Right lobe of liver (tissue), 6 donors: ENCODE results near the gene IZUMO1. TPM values are rescaled to one million over a fixed set of nuclear protein-coding genes. Genes with fewer than 3 reads are reported as not detected.

Source experiments
- ATAC-seq, 4 donors: fragments of 200-7000 bp; cut with Tn5 transposase; one replicate each; pipeline ENCODE4 v1.9.1; 2020; ENCODE audit warnings: mild to moderate bottlenecking in 4 of 4, moderate library complexity in 4 of 4
- DNase-seq, 3 donors: peaks; one replicate each; pipeline ENCODE4 v3.0.0-alpha.2; 2020
- H3K27ac ChIP-seq, 3 donors: fragments of 200-600 bp; one replicate each; pipeline ENCODE4 v1.8.0; 2022
- H3K27me3 ChIP-seq, 2 donors: fragments of 200-600 bp; one replicate each; pipeline ENCODE4 v1.8.0; 2022
- H3K36me3 ChIP-seq, 4 donors: fragments of 200-600 bp; sonication (generic) in 1 of 4; one replicate each; pipeline versions ENCODE4 v1.5.1 to v1.8.0; 2017 to 2022; ENCODE audit warnings: control low read depth in 1 of 4
- H3K4me1 ChIP-seq, 4 donors: fragments of 200-600 bp; sonication (generic) in 1 of 4; one replicate each; pipeline versions ENCODE4 v1.5.1 to v1.8.0; 2017 to 2022; ENCODE audit warnings: control low read depth in 1 of 4
- H3K4me3 ChIP-seq, 3 donors: fragments of 200-600 bp; one replicate each; pipeline ENCODE4 v1.8.0; 2022
- H3K9me3 ChIP-seq, 4 donors: fragments of 200-600 bp; sonication (generic) in 1 of 4; one replicate each; pipeline versions ENCODE4 v1.5.1 to v1.8.0; 2017 to 2022; ENCODE audit warnings: control low read depth in 1 of 4
- POLR2A ChIP-seq: fragments of 450-650 bp; IDR thresholded peaks from one replicate; pipeline ENCODE4 v1.6.1; 2017; ENCODE audit warnings: antibody characterized with exemption, mild to moderate bottlenecking
- WGBS: methylation state at CpG from one replicate; pipeline ENCODE4 v1.1.6; 2018; ENCODE audit warnings: low coverage, low lambda C conversion rate; ENCODE audit not compliant: insufficient coverage; ENCODE audit errors: missing lambda C conversion rate; 5-methylcytosine and 5-hydroxymethylcytosine counted together
- intact Hi-C, 2 donors: fragments of 100-400 bp; cut with DNase I; formaldehyde crosslinking; loops; one replicate each; pipeline versions ENCODE4 v1.11.2 to v1.14.1; 2022
- total RNA-seq, 6 experiments: library from RNA; depleted of rRNA in 2 of 6; stranded (reverse); fragments of >200 nt in 2 of 6; fragmentation: NEBNext Ultra II Directional in 3 of 6; extraction: Animal tissue kit (Norgen Biotek cat#: 25700) in 3 of 6; gene quantifications; one replicate each; pipeline versions ENCODE4 v1.1.0 to v1.2.4, GENCODE V29; 2016 to 2023
- TF ChIP-seq, protein P1 (sequence below), 4 donors: fragments of 200-600 bp in 3 of 4; fragments of 450-650 bp in 1 of 4; IDR thresholded peaks; one replicate each; pipeline versions ENCODE4 v1.5.1 to v1.8.0; 2016 to 2022; ENCODE audit warnings: antibody characterized with exemption in 4 of 4, mild to moderate bottlenecking in 2 of 4
- donor health status: DM: no; HTN: yes; CAD: no.
- donor health status: DM: no; HTN: no; CAD: no.
- donor health status: DM: no; HTN: no; CAD: no.
- donor health status: DM: no; HTN: yes; CAD: no.
- donor health status: DM: no; HTN: yes; CAD: no.

The IZUMO1 gene
- total RNA-seq, 6 experiments from 2014 or later = 0.10 to 0.35 (median 0.13) TPM; not detected in 1

DNA sequence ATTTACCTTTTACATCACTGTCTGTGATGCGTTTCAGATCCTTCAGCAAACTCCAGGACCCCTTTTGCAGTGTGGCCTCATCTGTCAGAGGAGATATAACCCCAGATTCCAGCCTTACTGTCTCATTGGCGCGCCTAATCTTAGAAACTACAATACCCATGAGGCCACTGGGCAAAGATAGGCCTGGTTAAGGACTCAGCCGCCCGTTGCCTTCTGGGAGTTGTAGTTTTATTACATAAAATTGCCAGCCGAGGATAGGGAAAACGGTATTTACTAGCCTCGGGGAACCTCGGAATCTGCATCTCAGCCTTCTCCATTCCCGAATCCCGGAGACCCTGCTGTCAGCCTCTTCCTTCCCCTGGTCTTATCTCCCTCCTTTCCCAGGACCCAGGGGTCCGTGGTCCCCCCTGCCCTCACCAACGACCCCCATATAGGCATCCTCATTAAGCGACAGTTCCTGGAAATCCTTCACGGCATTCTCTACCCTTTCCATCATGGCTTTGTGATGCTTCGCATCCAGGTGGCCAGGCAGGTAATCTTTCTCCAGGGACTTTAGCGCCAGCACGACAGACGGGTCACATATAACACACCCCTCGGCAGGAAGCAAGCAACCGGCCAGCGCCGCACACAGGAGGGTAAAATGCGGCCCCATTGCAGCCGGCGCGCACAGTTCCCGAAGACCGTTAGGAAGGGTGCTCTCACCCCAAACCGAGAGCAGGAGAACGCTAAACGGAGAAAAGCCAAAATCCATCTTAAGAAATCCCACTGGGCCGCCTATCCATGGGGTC lies 1.3 kb downstream of the IZUMO1 start:
- 24% methylated on average over 31 of the region's 33 CpGs for WGBS
- H3K36me3 ChIP-seq = no peaks in the 10 kb centered on the region
- no peak overlapping the region for H3K27ac ChIP-seq
- intact Hi-C loops = no loop called here
- H3K27me3 ChIP-seq = no peaks in the 10 kb centered on the region
- ATAC-seq (peak; percentile 45 to 68 (median 58)), DNase-seq (no peak)
- H3K9me3 ChIP-seq = no peaks in the 10 kb centered on the region
- H3K4me3 ChIP-seq = no peak overlapping the region
- TF ChIP-seq, protein P1, sequence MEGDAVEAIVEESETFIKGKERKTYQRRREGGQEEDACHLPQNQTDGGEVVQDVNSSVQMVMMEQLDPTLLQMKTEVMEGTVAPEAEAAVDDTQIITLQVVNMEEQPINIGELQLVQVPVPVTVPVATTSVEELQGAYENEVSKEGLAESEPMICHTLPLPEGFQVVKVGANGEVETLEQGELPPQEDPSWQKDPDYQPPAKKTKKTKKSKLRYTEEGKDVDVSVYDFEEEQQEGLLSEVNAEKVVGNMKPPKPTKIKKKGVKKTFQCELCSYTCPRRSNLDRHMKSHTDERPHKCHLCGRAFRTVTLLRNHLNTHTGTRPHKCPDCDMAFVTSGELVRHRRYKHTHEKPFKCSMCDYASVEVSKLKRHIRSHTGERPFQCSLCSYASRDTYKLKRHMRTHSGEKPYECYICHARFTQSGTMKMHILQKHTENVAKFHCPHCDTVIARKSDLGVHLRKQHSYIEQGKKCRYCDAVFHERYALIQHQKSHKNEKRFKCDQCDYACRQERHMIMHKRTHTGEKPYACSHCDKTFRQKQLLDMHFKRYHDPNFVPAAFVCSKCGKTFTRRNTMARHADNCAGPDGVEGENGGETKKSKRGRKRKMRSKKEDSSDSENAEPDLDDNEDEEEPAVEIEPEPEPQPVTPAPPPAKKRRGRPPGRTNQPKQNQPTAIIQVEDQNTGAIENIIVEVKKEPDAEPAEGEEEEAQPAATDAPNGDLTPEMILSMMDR (IDR thresholded peaks at IDR 0.05) = no peak
- TF ChIP-seq POLR2A = no peak
- no peaks in the 10 kb centered on the region for H3K4me1 ChIP-seq

DNA sequence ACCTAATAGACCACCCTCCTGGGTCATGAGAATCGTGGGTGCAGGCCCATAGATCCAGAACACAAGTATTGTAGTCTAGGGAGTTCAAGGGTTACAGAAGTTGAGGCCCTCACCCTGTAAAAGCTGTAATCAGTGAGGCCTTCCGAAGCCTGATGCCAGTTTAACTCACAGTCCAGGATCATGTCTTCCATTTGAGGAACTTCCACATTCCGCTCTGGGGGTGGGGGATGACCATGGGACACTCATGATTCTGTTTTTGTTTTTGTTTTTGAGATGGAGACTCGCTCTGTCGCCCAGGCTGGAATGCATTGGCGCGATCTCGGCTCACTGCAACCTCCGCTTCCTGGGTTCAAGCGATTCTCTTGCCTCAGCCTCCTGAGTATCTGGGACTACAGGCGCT lies 4.6 kb downstream of the IZUMO1 start:
- H3K4me3 ChIP-seq = no peak overlapping the region
- ATAC-seq = no peak
- peaks cover 0 to 5% (median 0%) of the 10 kb centered on the region in 4 donors for H3K4me1 ChIP-seq
- intact Hi-C loops = no loop called here
- H3K9me3 ChIP-seq = no peaks in the 10 kb centered on the region
- no peaks in the 10 kb centered on the region for H3K36me3 ChIP-seq
- H3K27me3 ChIP-seq = no peaks in the 10 kb centered on the region
- peak overlapping the region in 1 of 3 donors; percentile 6 for H3K27ac ChIP-seq
- WGBS = 100% methylated on average over 4 of the region's 11 CpGs
- DNase-seq = no peak
- TF ChIP-seq POLR2A = no peak
- TF ChIP-seq, protein P1 (IDR thresholded peaks at IDR 0.05) = no peak

DNA sequence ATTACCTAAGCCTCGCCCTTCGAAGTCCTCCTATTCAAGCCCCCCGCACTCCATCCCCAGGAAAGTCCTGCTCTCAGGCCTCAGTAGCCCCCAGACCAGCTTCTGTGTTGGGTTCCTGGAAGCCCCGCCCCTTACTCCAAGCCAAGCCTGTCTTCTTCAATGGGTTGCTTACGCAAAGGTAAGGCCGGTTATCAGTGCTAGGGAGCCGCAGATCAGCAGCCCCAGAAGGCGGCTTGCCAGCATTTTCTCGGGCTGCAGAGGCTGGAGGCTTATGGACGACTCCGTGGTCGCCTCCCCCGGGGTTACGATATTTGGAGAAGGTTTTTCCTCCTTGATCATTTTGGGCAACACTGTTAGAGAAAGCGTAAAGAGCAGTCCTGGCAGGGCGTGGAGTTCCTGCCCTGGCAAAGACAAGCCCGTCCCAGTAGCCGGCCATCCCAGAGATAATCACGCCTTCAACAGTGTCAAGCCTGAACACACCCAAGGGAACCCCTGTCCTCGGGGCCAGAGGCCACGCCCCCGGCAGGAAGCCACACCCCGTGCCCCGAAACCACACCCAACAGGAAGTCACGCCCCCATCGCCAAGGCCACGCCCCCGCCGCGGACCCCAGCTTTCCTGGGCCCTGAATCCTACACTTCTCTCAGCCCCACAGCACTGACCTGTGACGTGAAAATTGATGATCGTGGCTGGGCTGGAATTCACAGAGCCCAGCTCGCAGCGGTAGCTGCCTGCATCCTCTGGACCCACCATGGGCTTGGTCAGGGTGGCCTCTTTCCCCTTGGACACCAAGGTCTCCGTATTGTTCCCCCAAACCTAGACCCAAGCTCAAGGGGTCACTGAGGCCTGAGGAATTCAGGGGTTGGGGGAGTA lies 5.3 kb downstream of the IZUMO1 start:
- TF ChIP-seq POLR2A = no peak
- TF ChIP-seq, protein P1 (IDR thresholded peaks at IDR 0.05) = no peak
- H3K27me3 ChIP-seq = no peaks in the 10 kb centered on the region
- ATAC-seq (peak in 2 of 4 donors; percentile 10 to 13), DNase-seq (peak in 1 of 3 donors; percentile 68)
- no peaks in the 10 kb centered on the region for H3K36me3 ChIP-seq
- no peaks in the 10 kb centered on the region for H3K9me3 ChIP-seq
- peaks cover 0 to 5% (median 0%) of the 10 kb centered on the region in 4 donors for H3K4me1 ChIP-seq
- H3K4me3 ChIP-seq = no peak overlapping the region
- WGBS = 33% methylated on average over 22 of the region's 35 CpGs
- intact Hi-C loops = no loop called here
- peak overlapping the region in 2 of 3 donors; percentile 6 to 65 for H3K27ac ChIP-seq

DNA sequence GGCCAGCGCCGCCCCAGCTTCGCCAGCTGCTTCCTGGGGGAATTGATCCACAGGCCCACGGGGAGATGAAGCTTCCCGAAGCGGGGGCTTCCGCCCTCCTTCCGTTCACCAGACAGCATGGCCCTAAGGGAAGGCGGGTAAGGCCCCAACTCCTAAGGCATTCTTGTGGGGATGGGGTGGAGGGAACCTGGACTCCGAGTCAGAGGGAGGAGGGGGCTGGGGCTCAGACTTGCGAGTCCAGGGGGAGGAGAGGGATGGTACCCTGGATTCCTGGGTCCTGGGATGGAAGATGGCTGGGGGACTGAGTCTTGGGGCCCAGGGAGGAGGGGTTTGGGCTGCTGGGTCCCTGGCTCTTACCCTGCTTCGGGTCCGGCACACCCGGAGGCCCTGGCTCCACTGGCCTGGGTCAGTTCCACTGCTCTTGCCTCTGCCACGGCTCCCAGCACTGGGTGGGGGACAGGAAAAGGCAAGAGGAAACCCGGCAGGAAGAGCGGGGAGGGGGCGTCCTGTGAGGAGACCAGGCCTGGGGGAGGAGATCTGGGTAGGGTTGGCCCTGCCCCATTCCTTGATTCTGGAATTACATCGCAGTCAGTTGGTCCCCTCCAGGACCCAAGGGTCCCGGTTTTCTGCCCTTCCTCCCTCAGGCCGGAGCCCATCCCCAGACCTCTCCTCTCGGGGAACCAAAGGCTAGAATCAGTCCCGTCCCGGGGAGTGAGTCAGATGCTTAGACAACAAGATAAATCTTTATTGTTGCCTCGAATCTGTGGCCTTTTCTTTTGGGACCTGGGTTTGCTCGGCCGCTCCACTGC lies 6.3 kb downstream of the IZUMO1 start, which contains the start of gene RASIP1:
Gene RASIP1, minus strand, starts transcription at position 447 of the 809 bp plus-strand sequence. Its CDS starts 328 bp downstream, at position 119.
- Histone ChIP-seq H3K4me1 (peaks cover 0 to 5% (median 0%) of the 10 kb centered on the region in 4 donors), H3K27me3 (no peaks in the 10 kb centered on the region), H3K9me3 (no peaks in the 10 kb centered on the region), H3K27ac (peak within 1 kb of the TSS; percentile 59 to 72 (median 67)), H3K4me3 (peak within 1 kb of the TSS; percentile 47 to 58 (median 54)), H3K36me3 (no peaks in the 10 kb centered on the region)
- ATAC-seq (peak; percentile 7 to 37 (median 18)), DNase-seq (peak in 1 of 3 donors; percentile 79)
- peak; percentile 33 for TF ChIP-seq POLR2A
- TF ChIP-seq, protein P1 (IDR thresholded peaks at IDR 0.05) = no peak
- WGBS = 72% methylated on average over 8 of the region's 27 CpGs
- intact Hi-C loops = no loop called here
